GM12878 (cell line): ENCODE results near the gene MAST4.

Experiments
- NR2C2 ChIP-seq: IDR thresholded peaks from 2 replicates; pipeline ENCODE4 v1.6.1; 2011; ENCODE audit warnings: borderline replicate concordance, low read depth; ENCODE audit not compliant: control insufficient read depth, insufficient read length
- POLR2AphosphoS5 ChIP-seq: IDR thresholded peaks from 2 replicates; pipeline ENCODE4 v1.6.1; 2011; ENCODE audit warnings: mild to moderate bottlenecking, low read length, inconsistent platforms
- SUZ12 ChIP-seq: fragments of 200-600 bp; sonication (generic); IDR thresholded peaks from one replicate; pipeline ENCODE4 v1.6.1; 2018; ENCODE audit warnings: antibody characterized with exemption, mild to moderate bottlenecking; ENCODE audit not compliant: unreplicated experiment
- TBL1XR1 ChIP-seq: IDR thresholded peaks from 2 replicates; pipeline ENCODE4 v1.6.1; 2012; ENCODE audit warnings: low read depth, low read length, improper control_type of control experiment
- ZZZ3 ChIP-seq: IDR thresholded peaks from 2 replicates; pipeline ENCODE4 v1.6.1; 2011; ENCODE audit warnings: low read depth; ENCODE audit not compliant: control insufficient read depth, insufficient read length
- TF ChIP-seq, protein P1 (sequence below), 3 experiments: IDR thresholded peaks in 2 of 3; conservative IDR thresholded peaks in 1 of 3; 2 replicates each; pipeline ENCODE4 v1.5.1; 2011; ENCODE audit warnings: low read depth in 3 of 3, low read length in 3 of 3, mild to moderate bottlenecking in 3 of 3, control low read depth in 2 of 3, moderate library complexity in 2 of 3, inconsistent platforms in 1 of 3, mixed read lengths in 1 of 3; ENCODE audit not compliant: control insufficient read depth in 2 of 3, insufficient read depth in 1 of 3; ENCODE audit errors: extremely low read depth in 1 of 3
- TF ChIP-seq, protein P2 (sequence below): IDR thresholded peaks from 2 replicates; pipeline ENCODE4 v1.6.1; 2011; ENCODE audit warnings: low read depth, low read length, improper control_type of control experiment, borderline replicate concordance
- TF ChIP-seq, protein P3 (sequence below): fragments of 450-650 bp; IDR thresholded peaks from 2 replicates; pipeline ENCODE4 v1.6.1; 2017; ENCODE audit warnings: mild to moderate bottlenecking, moderate library complexity

DNA sequence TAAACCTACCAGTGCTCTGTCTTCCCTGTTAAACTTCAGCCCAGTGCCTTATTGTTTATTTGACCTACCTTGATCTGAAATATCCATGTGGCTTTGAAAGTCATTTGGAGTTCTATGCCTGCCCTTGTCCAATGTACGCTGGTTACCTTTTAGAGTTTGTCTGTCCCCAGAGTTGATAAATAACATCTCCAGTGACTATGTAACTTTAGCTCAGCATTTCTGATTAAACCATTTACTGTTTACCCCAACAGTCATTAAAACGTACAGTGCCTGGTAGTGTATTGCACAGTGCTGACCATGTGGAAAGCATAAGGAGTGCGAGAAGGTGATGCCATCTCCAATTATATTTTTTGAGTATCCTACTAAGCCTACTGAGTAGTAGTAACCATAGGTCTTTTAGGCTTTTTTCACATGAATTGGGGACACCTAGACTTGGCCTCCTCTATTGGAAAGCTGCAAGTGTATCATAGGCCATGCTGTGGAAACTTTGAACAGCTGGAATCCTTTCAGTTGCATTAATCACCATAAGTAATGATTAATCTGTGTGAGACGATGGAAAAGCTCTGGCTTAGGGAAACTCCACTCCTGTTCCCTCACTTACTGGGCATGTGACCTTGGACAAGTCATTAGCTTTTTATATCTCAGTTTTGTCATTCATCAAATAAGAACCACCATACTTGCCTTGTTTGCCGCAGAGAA lies 93.5 kb downstream of the MAST4 start:
- TF ChIP-seq ZZZ3, result no peak
- no peak for TF ChIP-seq NR2C2
- no peak for TF ChIP-seq POLR2AphosphoS5
- TF ChIP-seq, protein P1, sequence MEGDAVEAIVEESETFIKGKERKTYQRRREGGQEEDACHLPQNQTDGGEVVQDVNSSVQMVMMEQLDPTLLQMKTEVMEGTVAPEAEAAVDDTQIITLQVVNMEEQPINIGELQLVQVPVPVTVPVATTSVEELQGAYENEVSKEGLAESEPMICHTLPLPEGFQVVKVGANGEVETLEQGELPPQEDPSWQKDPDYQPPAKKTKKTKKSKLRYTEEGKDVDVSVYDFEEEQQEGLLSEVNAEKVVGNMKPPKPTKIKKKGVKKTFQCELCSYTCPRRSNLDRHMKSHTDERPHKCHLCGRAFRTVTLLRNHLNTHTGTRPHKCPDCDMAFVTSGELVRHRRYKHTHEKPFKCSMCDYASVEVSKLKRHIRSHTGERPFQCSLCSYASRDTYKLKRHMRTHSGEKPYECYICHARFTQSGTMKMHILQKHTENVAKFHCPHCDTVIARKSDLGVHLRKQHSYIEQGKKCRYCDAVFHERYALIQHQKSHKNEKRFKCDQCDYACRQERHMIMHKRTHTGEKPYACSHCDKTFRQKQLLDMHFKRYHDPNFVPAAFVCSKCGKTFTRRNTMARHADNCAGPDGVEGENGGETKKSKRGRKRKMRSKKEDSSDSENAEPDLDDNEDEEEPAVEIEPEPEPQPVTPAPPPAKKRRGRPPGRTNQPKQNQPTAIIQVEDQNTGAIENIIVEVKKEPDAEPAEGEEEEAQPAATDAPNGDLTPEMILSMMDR (IDR thresholded peaks at IDR 0.05 in 2 of 3, conservative IDR thresholded peaks at IDR 0.05 in 1 of 3; ENCODE audit: control insufficient read depth in 2 of 3, extremely low read depth in 1 of 3, insufficient read depth in 1 of 3, low read depth in 3 of 3, low read length in 3 of 3), result no peak
- TF ChIP-seq, protein P2, sequence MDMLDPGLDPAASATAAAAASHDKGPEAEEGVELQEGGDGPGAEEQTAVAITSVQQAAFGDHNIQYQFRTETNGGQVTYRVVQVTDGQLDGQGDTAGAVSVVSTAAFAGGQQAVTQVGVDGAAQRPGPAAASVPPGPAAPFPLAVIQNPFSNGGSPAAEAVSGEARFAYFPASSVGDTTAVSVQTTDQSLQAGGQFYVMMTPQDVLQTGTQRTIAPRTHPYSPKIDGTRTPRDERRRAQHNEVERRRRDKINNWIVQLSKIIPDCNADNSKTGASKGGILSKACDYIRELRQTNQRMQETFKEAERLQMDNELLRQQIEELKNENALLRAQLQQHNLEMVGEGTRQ, result no peak
- TF ChIP-seq, protein P3, sequence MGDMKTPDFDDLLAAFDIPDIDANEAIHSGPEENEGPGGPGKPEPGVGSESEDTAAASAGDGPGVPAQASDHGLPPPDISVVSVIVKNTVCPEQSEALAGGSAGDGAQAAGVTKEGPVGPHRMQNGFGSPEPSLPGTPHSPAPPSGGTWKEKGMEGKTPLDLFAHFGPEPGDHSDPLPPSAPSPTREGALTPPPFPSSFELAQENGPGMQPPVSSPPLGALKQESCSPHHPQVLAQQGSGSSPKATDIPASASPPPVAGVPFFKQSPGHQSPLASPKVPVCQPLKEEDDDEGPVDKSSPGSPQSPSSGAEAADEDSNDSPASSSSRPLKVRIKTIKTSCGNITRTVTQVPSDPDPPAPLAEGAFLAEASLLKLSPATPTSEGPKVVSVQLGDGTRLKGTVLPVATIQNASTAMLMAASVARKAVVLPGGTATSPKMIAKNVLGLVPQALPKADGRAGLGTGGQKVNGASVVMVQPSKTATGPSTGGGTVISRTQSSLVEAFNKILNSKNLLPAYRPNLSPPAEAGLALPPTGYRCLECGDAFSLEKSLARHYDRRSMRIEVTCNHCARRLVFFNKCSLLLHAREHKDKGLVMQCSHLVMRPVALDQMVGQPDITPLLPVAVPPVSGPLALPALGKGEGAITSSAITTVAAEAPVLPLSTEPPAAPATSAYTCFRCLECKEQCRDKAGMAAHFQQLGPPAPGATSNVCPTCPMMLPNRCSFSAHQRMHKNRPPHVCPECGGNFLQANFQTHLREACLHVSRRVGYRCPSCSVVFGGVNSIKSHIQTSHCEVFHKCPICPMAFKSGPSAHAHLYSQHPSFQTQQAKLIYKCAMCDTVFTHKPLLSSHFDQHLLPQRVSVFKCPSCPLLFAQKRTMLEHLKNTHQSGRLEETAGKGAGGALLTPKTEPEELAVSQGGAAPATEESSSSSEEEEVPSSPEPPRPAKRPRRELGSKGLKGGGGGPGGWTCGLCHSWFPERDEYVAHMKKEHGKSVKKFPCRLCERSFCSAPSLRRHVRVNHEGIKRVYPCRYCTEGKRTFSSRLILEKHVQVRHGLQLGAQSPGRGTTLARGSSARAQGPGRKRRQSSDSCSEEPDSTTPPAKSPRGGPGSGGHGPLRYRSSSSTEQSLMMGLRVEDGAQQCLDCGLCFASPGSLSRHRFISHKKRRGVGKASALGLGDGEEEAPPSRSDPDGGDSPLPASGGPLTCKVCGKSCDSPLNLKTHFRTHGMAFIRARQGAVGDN, result no peak
- TF ChIP-seq TBL1XR1, result no peak
- no peak for TF ChIP-seq SUZ12
